Spleen (tissue), 11 donors: ENCODE results near the gene PRPS1. TPM values are rescaled to one million over a fixed set of nuclear protein-coding genes. Genes with fewer than 3 reads are reported as not detected.

Experiments used
- DNase-seq: peaks from one replicate; pipeline ENCODE4 v3.0.0-alpha.2; 2020
- H3K27ac ChIP-seq, 8 donors: fragments of 200-600 bp; sonication (generic) in 7 of 8; 1 replicate in 4 of 8; 2 replicates in 4 of 8; pipeline versions ENCODE4 v1.5.0 to v1.8.0; 2016 to 2021; ENCODE audit warnings: inconsistent platforms in 4 of 8, mild to moderate bottlenecking in 4 of 8, moderate library complexity in 1 of 8
- H3K27me3 ChIP-seq, 7 donors: fragments of 200-600 bp; sonication (generic) in 6 of 7; replicated peaks in 1 of 7; 1 replicate in 4 of 7; 2 replicates in 3 of 7; pipeline versions ENCODE4 v1.5.0 to v1.8.0; 2016 to 2021; ENCODE audit warnings: inconsistent platforms in 3 of 7, mild to moderate bottlenecking in 1 of 7
- H3K36me3 ChIP-seq, 6 donors: fragments of 200-600 bp; sonication (generic) in 5 of 6; 1 replicate in 4 of 6; 2 replicates in 2 of 6; pipeline versions ENCODE4 v1.5.0 to v1.8.0; 2016 to 2021; ENCODE audit warnings: inconsistent platforms in 2 of 6
- H3K4me1 ChIP-seq, 6 donors: fragments of 200-600 bp; sonication (generic) in 5 of 6; 1 replicate in 3 of 6; 2 replicates in 3 of 6; pipeline versions ENCODE4 v1.5.0 to v1.8.0; 2016 to 2021; ENCODE audit warnings: inconsistent platforms in 3 of 6
- H3K4me3 ChIP-seq, 8 donors: fragments of 200-600 bp; sonication (generic) in 7 of 8; 1 replicate in 4 of 8; 2 replicates in 4 of 8; pipeline versions ENCODE4 v1.5.0 to v1.8.0; 2016 to 2021; ENCODE audit warnings: inconsistent platforms in 4 of 8, mild to moderate bottlenecking in 4 of 8, moderate library complexity in 2 of 8
- H3K9me3 ChIP-seq, 8 donors: fragments of 200-600 bp; sonication (generic) in 7 of 8; 1 replicate in 4 of 8; 2 replicates in 4 of 8; pipeline versions ENCODE4 v1.5.0 to v1.8.0; 2016 to 2021; ENCODE audit warnings: inconsistent platforms in 4 of 8
- POLR2A ChIP-seq, 3 donors: fragments of 450-650 bp; IDR thresholded peaks; one replicate each; pipeline ENCODE4 v1.5.1; 2017; ENCODE audit warnings: antibody characterized with exemption in 3 of 3, mild to moderate bottlenecking in 1 of 3
- POLR2AphosphoS5 ChIP-seq, 3 donors: sonication (generic); formaldehyde crosslinking; IDR thresholded peaks; one replicate each; pipeline ENCODE4 v1.5.1; 2017; ENCODE audit warnings: antibody characterized with exemption in 3 of 3
- WGBS, 5 donors: extraction: QIAGEN DNeasy Blood & Tissue Kit in 3 of 5; methylation state at CpG; one replicate each; pipeline versions ENCODE4 v1.1.5 to v1.1.7; 2013 to 2018; 5-methylcytosine and 5-hydroxymethylcytosine counted together
- intact Hi-C: fragments of 100-400 bp; cut with DNase I; formaldehyde crosslinking; loops from one replicate; pipeline ENCODE4 v1.15.0; 2023; ENCODE audit warnings: low total_unique reads
- polyA plus RNA-seq, 3 donors: library from polyadenylated mRNA; stranded (reverse); fragments of 200-250 nt; gene quantifications; one replicate each; pipeline ENCODE4 v1.2.1, GENCODE V29; 2013
- total RNA-seq, 7 donors: library from RNA; depleted of rRNA in 3 of 7; stranded (reverse); fragments of >200 nt in 3 of 7; fragmentation: NEBNext Ultra II Directional in 4 of 7; extraction: Animal tissue kit (Norgen Biotek cat#: 25700) in 4 of 7; gene quantifications; one replicate each; pipeline versions ENCODE4 v1.1.0 to v1.2.1, GENCODE V29; 2016 to 2021
- TF ChIP-seq, protein P1 (sequence below), 11 experiments: fragments of 200-600 bp in 7 of 11; fragments of 450-650 bp in 4 of 11; sonication (generic) in 4 of 11; IDR thresholded peaks in 8 of 11; conservative IDR thresholded peaks in 3 of 11; 1 replicate in 7 of 11; 2 replicates in 4 of 11; pipeline versions ENCODE4 v1.4.0 to v1.8.0; 2016 to 2021; ENCODE audit warnings: antibody characterized with exemption in 11 of 11, inconsistent platforms in 4 of 11, mild to moderate bottlenecking in 1 of 11
- donor health status: healthy with polysubstance abuse.
- donor health status: DM: no; HTN: no; CAD: no; lungs with moderate emphysema.
- donor health status: DM: no; HTN: no; CAD: no.
- donor health status: Bipolar disorder and iron deficiency.
- donor health status: healthy.
- donor health status: DM: no; HTN: no; CAD: no.
- donor health status: DM: yes; HTN: yes; CAD: no.

The PRPS1 gene
- total and polyA plus RNA-seq, 10 donors: 15.0 to 47.6 (median 36.1) TPM

- 72 to 100% (median 88%) methylated on average over 3 to 5 of the region's 5 CpGs for WGBS, 5 donors
- DNase-seq: no peak
- Histone ChIP-seq H3K27ac (no peak overlapping the region), H3K9me3 (no peaks in the 10 kb centered on the region), H3K27me3 (peaks cover 0 to 13% (median 0%) of the 10 kb centered on the region in 7 donors), H3K36me3 (no peaks in the 10 kb centered on the region), H3K4me3 (no peak overlapping the region), H3K4me1 (peaks cover 0 to 19% (median 3%) of the 10 kb centered on the region in 6 donors)
- TF ChIP-seq, protein P1, sequence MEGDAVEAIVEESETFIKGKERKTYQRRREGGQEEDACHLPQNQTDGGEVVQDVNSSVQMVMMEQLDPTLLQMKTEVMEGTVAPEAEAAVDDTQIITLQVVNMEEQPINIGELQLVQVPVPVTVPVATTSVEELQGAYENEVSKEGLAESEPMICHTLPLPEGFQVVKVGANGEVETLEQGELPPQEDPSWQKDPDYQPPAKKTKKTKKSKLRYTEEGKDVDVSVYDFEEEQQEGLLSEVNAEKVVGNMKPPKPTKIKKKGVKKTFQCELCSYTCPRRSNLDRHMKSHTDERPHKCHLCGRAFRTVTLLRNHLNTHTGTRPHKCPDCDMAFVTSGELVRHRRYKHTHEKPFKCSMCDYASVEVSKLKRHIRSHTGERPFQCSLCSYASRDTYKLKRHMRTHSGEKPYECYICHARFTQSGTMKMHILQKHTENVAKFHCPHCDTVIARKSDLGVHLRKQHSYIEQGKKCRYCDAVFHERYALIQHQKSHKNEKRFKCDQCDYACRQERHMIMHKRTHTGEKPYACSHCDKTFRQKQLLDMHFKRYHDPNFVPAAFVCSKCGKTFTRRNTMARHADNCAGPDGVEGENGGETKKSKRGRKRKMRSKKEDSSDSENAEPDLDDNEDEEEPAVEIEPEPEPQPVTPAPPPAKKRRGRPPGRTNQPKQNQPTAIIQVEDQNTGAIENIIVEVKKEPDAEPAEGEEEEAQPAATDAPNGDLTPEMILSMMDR (IDR thresholded peaks at IDR 0.05 in 8 of 11, conservative IDR thresholded peaks at IDR 0.05 in 3 of 11): no peak
- no peak for TF ChIP-seq POLR2A (IDR thresholded peaks at IDR 0.05)
- TF ChIP-seq POLR2AphosphoS5 (IDR thresholded peaks at IDR 0.05): no peak
- intact Hi-C loops: loop anchor here (5.0 to 10.0 kb wide), 2 partner anchors 120 to 238 kb away; partner anchors contain the start of genes NCBP2L and TSC22D3
These were observed 28.7 kb downstream of the PRPS1 start for GRCh38 chrX:107656978-107657377.

GRCh38 chrX:107658660-107659059 lies 30.4 kb downstream of the PRPS1 start:
- Histone ChIP-seq H3K36me3 (no peaks in the 10 kb centered on the region), H3K9me3 (no peaks in the 10 kb centered on the region), H3K4me3 (no peak overlapping the region), H3K27me3 (peaks cover 0 to 13% (median 0%) of the 10 kb centered on the region in 7 donors), H3K27ac (no peak overlapping the region), H3K4me1 (peaks cover 0 to 19% (median 3%) of the 10 kb centered on the region in 6 donors)
- TF ChIP-seq, protein P1 (IDR thresholded peaks at IDR 0.05 in 8 of 11, conservative IDR thresholded peaks at IDR 0.05 in 3 of 11): no peak
- TF ChIP-seq POLR2AphosphoS5 (IDR thresholded peaks at IDR 0.05) (no peak), POLR2A (IDR thresholded peaks at IDR 0.05) (no peak)
- no peak for DNase-seq
- intact Hi-C loops: loop anchor here (5.0 to 10.0 kb wide), 2 partner anchors 119 to 236 kb away; partner anchors contain the start of genes NCBP2L and TSC22D3
- 61 to 85% (median 64%) methylated on average over 4 to 5 of the region's 5 CpGs for WGBS, 5 donors

- H3K4me3 ChIP-seq: no peak overlapping the region
- TF ChIP-seq POLR2AphosphoS5 (IDR thresholded peaks at IDR 0.05): no peak
- TF ChIP-seq, protein P1 (IDR thresholded peaks at IDR 0.05 in 8 of 11, conservative IDR thresholded peaks at IDR 0.05 in 3 of 11): no peak
- no peak for TF ChIP-seq POLR2A (IDR thresholded peaks at IDR 0.05)
- peaks cover 0 to 6% (median 0%) of the 10 kb centered on the region in 6 donors for H3K36me3 ChIP-seq
- H3K4me1 ChIP-seq: peaks cover 0 to 18% (median 3%) of the 10 kb centered on the region in 6 donors
- H3K9me3 ChIP-seq: no peaks in the 10 kb centered on the region
- no peak for DNase-seq
- H3K27ac ChIP-seq: no peak overlapping the region
- WGBS, 5 donors: 43 to 78% (median 50%) methylated on average over 2 to 4 of the region's 4 CpGs
- intact Hi-C loops: loop anchor here (5.0 to 10.0 kb wide), 2 partner anchors 118 to 236 kb away; partner anchors contain the start of genes NCBP2L and TSC22D3
- peaks cover 0 to 13% (median 0%) of the 10 kb centered on the region in 7 donors for H3K27me3 ChIP-seq
These were observed 31.0 kb downstream of the PRPS1 start for GRCh38 chrX:107659286-107659685.

GRCh38 chrX:107659768-107660167 lies 31.5 kb downstream of the PRPS1 start:
- Histone ChIP-seq H3K27me3 (peaks cover 0 to 13% (median 0%) of the 10 kb centered on the region in 7 donors), H3K36me3 (peaks cover 0 to 6% (median 0%) of the 10 kb centered on the region in 6 donors), H3K4me1 (peaks cover 0 to 14% (median 1%) of the 10 kb centered on the region in 6 donors), H3K4me3 (no peak overlapping the region), H3K27ac (no peak overlapping the region), H3K9me3 (no peaks in the 10 kb centered on the region)
- WGBS, 5 donors: 65 to 79% (median 73%) methylated on average over 1 of the region's 1 CpG
- intact Hi-C loops: loop anchor here (5.0 to 10.0 kb wide), 2 partner anchors 118 to 235 kb away; partner anchors contain the start of genes NCBP2L and TSC22D3
- no peak for DNase-seq
- TF ChIP-seq, protein P1 (IDR thresholded peaks at IDR 0.05 in 8 of 11, conservative IDR thresholded peaks at IDR 0.05 in 3 of 11): peak; percentile 33 to 73 (median 63)
- no peak for TF ChIP-seq POLR2A (IDR thresholded peaks at IDR 0.05)
